SK-N-SH (cell line): Measurements from ENCODE around the gene NFIA.

Experiments
- EP300 ChIP-seq, 2 experiments: IDR thresholded peaks; 2 replicates each; pipeline versions ENCODE4 v1.4.0 to v1.6.1; 2012; ENCODE audit warnings: borderline replicate concordance in 1 of 2, low read depth in 1 of 2, low read length in 1 of 2
- SIN3A ChIP-seq: IDR thresholded peaks from 2 replicates; pipeline ENCODE4 v1.6.1; 2012; ENCODE audit warnings: low read depth, mild to moderate bottlenecking, low read length, moderate library complexity, borderline replicate concordance
- TEAD4 ChIP-seq: IDR thresholded peaks from 2 replicates; pipeline ENCODE4 v1.4.0; 2012; ENCODE audit warnings: mild to moderate bottlenecking, borderline replicate concordance; ENCODE audit not compliant: insufficient read depth
- TF ChIP-seq, protein P1 (sequence below): IDR thresholded peaks from 2 replicates; pipeline ENCODE4; 2012
- TF ChIP-seq, protein P2 (sequence below): fragments of 200-600 bp; sonication (generic); IDR thresholded peaks from 2 replicates; pipeline ENCODE4 v1.6.1; 2017; ENCODE audit warnings: antibody characterized with exemption, mild to moderate bottlenecking, moderate library complexity

DNA sequence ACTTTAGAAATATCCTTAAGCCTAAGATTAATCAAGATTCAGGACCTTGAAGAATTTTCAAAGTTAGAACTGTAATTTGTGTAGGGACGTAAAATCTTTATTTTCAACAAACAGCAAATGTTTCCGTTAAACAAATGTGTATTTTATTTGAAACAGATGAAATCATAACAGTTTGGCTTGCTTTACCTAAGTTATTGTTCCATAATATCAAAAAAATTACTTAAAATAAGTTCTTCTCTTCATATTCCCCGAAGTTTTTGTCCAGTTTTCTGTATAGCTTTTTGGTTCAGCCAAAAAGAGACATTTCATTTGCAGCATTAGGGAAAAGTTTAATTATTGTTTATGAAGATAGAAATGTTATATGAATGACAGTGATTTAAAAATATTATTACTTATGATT lies 100.1 kb downstream of the NFIA start:
- no peak for TF ChIP-seq SIN3A
- TF ChIP-seq, protein P1, sequence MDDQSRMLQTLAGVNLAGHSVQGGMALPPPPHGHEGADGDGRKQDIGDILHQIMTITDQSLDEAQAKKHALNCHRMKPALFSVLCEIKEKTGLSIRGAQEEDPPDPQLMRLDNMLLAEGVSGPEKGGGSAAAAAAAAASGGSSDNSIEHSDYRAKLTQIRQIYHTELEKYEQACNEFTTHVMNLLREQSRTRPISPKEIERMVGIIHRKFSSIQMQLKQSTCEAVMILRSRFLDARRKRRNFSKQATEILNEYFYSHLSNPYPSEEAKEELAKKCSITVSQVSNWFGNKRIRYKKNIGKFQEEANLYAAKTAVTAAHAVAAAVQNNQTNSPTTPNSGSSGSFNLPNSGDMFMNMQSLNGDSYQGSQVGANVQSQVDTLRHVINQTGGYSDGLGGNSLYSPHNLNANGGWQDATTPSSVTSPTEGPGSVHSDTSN = no peak
- TF ChIP-seq, protein P2, sequence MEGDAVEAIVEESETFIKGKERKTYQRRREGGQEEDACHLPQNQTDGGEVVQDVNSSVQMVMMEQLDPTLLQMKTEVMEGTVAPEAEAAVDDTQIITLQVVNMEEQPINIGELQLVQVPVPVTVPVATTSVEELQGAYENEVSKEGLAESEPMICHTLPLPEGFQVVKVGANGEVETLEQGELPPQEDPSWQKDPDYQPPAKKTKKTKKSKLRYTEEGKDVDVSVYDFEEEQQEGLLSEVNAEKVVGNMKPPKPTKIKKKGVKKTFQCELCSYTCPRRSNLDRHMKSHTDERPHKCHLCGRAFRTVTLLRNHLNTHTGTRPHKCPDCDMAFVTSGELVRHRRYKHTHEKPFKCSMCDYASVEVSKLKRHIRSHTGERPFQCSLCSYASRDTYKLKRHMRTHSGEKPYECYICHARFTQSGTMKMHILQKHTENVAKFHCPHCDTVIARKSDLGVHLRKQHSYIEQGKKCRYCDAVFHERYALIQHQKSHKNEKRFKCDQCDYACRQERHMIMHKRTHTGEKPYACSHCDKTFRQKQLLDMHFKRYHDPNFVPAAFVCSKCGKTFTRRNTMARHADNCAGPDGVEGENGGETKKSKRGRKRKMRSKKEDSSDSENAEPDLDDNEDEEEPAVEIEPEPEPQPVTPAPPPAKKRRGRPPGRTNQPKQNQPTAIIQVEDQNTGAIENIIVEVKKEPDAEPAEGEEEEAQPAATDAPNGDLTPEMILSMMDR = no peak
- TF ChIP-seq TEAD4 = no peak
- no peak for TF ChIP-seq EP300 (IDR thresholded peaks at IDR 0.05; ENCODE audit: borderline replicate concordance in 1 of 2, low read depth in 1 of 2, low read length in 1 of 2)
